ENCODE measurements around the gene CUL2. TPM values are rescaled to one million over a fixed set of nuclear protein-coding genes. Genes with fewer than 3 reads are reported as not detected.

Gene CUL2
- total RNA-seq, 2 experiments from 2014 or later = 30.1 to 32.4 TPM

- ATAC-seq (ENCODE audit: poor library complexity) (no peak), DNase-seq (no peak)
- TF ChIP-seq CTCF (IDR thresholded peaks at IDR 0.05) = no peak
- ChIA-PET POLR2A (no interaction called here), CTCF (interaction anchor here (1.0 to 5.2 kb wide), 6 partner anchors 9 to 125 kb away, joined by 3 to 36 read pairs (median 4); no protein-coding TSS in a partner anchor)
- Histone ChIP-seq H3K27me3 (ENCODE audit: control insufficient read depth in 1 of 2, insufficient read depth in 2 of 2, low read length in 2 of 2) (no peaks in the 10 kb centered on the region), H3K4me1 (ENCODE audit: insufficient read depth, low read length) (no peaks in the 10 kb centered on the region), H3K27ac (ENCODE audit: low read depth in 1 of 2, low read length in 2 of 2) (no peak overlapping the region), H3K9me3 (ENCODE audit: control insufficient read depth in 1 of 2, insufficient read depth in 1 of 2, low read length in 2 of 2) (no peaks in the 10 kb centered on the region), H3K36me3 (ENCODE audit: insufficient read depth, low read length) (no peaks in the 10 kb centered on the region), H3K4me3 (ENCODE audit: low read length) (no peak overlapping the region)
- H3K36me3 Mint-ChIP-seq (ENCODE audit: low read depth) = no peaks in the 10 kb centered on the region
- intact Hi-C loops (cut with DNase I, micrococcal nuclease) = loop anchor here in 1 of 2 experiments (10.0 kb wide), 1 partner anchor 445 kb away; no protein-coding TSS in a partner anchor
- no peaks in the 10 kb centered on the region for H3K27me3 Mint-ChIP-seq
- H3K27ac Mint-ChIP-seq = no peak overlapping the region
- no peaks in the 10 kb centered on the region for H3K9me3 Mint-ChIP-seq
- no peaks in the 10 kb centered on the region for H3K4me1 Mint-ChIP-seq (ENCODE audit: low read depth)
- H3K4me3 Mint-ChIP-seq = no peak overlapping the region
Measured at GRCh38 chr10:35119378-35119777, 29.2 kb upstream of the CUL2 start.

- Mint-ChIP-seq H3K27ac (no peak overlapping the region), H3K4me3 (no peak overlapping the region), H3K9me3 (no peaks in the 10 kb centered on the region), H3K27me3 (no peaks in the 10 kb centered on the region), H3K4me1 (ENCODE audit: low read depth) (no peaks in the 10 kb centered on the region), H3K36me3 (ENCODE audit: low read depth) (no peaks in the 10 kb centered on the region)
- ATAC-seq (ENCODE audit: poor library complexity) (no peak), DNase-seq (no peak)
- TF ChIP-seq CTCF (IDR thresholded peaks at IDR 0.05) = no peak
- Histone ChIP-seq H3K27me3 (ENCODE audit: control insufficient read depth in 1 of 2, insufficient read depth in 2 of 2, low read length in 2 of 2) (no peaks in the 10 kb centered on the region), H3K9me3 (ENCODE audit: control insufficient read depth in 1 of 2, insufficient read depth in 1 of 2, low read length in 2 of 2) (no peaks in the 10 kb centered on the region), H3K4me3 (ENCODE audit: low read length) (no peak overlapping the region), H3K27ac (ENCODE audit: low read depth in 1 of 2, low read length in 2 of 2) (no peak overlapping the region), H3K4me1 (ENCODE audit: insufficient read depth, low read length) (no peaks in the 10 kb centered on the region), H3K36me3 (ENCODE audit: insufficient read depth, low read length) (no peaks in the 10 kb centered on the region)
- intact Hi-C loops (cut with DNase I, micrococcal nuclease) = loop anchor here in 1 of 2 experiments (10.0 kb wide), 1 partner anchor 452 kb away; no protein-coding TSS in a partner anchor
- POLR2A ChIA-PET = no interaction called here
- CTCF ChIA-PET = interaction anchor here (0.7 to 1.7 kb wide), 3 partner anchors 99 to 305 kb away, joined by 3 to 4 read pairs (median 3); no protein-coding TSS in a partner anchor
Measured at GRCh38 chr10:35112571-35112970, 22.4 kb upstream of the CUL2 start.

- ATAC-seq (ENCODE audit: poor library complexity) = no peak
- Histone ChIP-seq H3K36me3 (ENCODE audit: insufficient read depth, low read length) (no peaks in the 10 kb centered on the region), H3K27me3 (ENCODE audit: control insufficient read depth in 1 of 2, insufficient read depth in 2 of 2, low read length in 2 of 2) (peaks cover 0 to 2% of the 10 kb centered on the region in 2 experiments), H3K4me3 (ENCODE audit: low read length) (no peak overlapping the region), H3K27ac (ENCODE audit: low read depth in 1 of 2, low read length in 2 of 2) (no peak overlapping the region), H3K9me3 (ENCODE audit: control insufficient read depth in 1 of 2, insufficient read depth in 1 of 2, low read length in 2 of 2) (no peaks in the 10 kb centered on the region), H3K4me1 (ENCODE audit: insufficient read depth, low read length) (no peaks in the 10 kb centered on the region)
- Mint-ChIP-seq H3K36me3 (ENCODE audit: low read depth) (no peaks in the 10 kb centered on the region), H3K27ac (no peak overlapping the region), H3K4me1 (ENCODE audit: low read depth) (no peaks in the 10 kb centered on the region), H3K9me3 (no peaks in the 10 kb centered on the region), H3K4me3 (no peak overlapping the region), H3K27me3 (peaks cover 5% of the 10 kb centered on the region)
- ChIA-PET CTCF (no interaction called here), POLR2A (no interaction called here)
- no peak for DNase-seq
- no peak for TF ChIP-seq CTCF (IDR thresholded peaks at IDR 0.05)
- intact Hi-C loops (cut with DNase I, micrococcal nuclease) = no loop called here
Measured at GRCh38 chr10:35103882-35104281, 13.7 kb upstream of the CUL2 start.
